ENCODE results near the gene NEK1. TPM values are rescaled to one million over a fixed set of nuclear protein-coding genes. Genes with fewer than 3 reads are reported as not detected.

Gene NEK1
- total and polyA plus RNA-seq, 8 donors, result 1.2 to 28.6 (median 5.5) TPM

GRCh38 chr4:169604131-169604900 lies 8.1 kb downstream of the NEK1 start:
- TF ChIP-seq POLR2AphosphoS5 (IDR thresholded peaks at IDR 0.05), result no peak
- WGBS, 5 donors, result 0 to 97% (median 43%) methylated on average over 1 of the region's 1 CpG
- peaks cover 5 to 28% (median 20%) of the 10 kb centered on the region in 4 donors for H3K4me1 ChIP-seq
- DNase-seq, result no peak
- H3K27ac ChIP-seq, result peak overlapping the region in 4 of 5 donors; percentile 4 to 62 (median 22)
- H3K27me3 ChIP-seq, result no peaks in the 10 kb centered on the region
- no peak overlapping the region for H3K4me3 ChIP-seq
- H3K9me3 ChIP-seq, result no peaks in the 10 kb centered on the region
- intact Hi-C loops (cut with DNase I; ENCODE audit: low total_unique reads), result no loop called here
- peaks cover 0 to 22% (median 18%) of the 10 kb centered on the region in 4 donors for H3K36me3 ChIP-seq

GRCh38 chr4:169603312-169603711 lies 9.1 kb downstream of the NEK1 start:
- Histone ChIP-seq H3K4me3 (no peak overlapping the region), H3K36me3 (peaks cover 0 to 26% (median 22%) of the 10 kb centered on the region in 4 donors), H3K4me1 (peaks cover 5 to 28% (median 20%) of the 10 kb centered on the region in 4 donors), H3K27me3 (no peaks in the 10 kb centered on the region), H3K9me3 (no peaks in the 10 kb centered on the region), H3K27ac (peak overlapping the region in 4 of 5 donors; percentile 4 to 67 (median 50))
- TF ChIP-seq EP300 (IDR thresholded peaks at IDR 0.05), result no peak
- TF ChIP-seq POLR2AphosphoS5 (IDR thresholded peaks at IDR 0.05), result no peak
- no peak for TF ChIP-seq POLR2A (IDR thresholded peaks at IDR 0.05)
- no peak for TF ChIP-seq CTCF (IDR thresholded peaks at IDR 0.05)
- peak in 1 of 2 donors; percentile 24 for DNase-seq
- WGBS, 5 donors, result 30 to 59% (median 43%) methylated on average over 2 of the region's 2 CpGs
- intact Hi-C loops (cut with DNase I; ENCODE audit: low total_unique reads), result no loop called here

GRCh38 chr4:169601016-169601771 lies 11.2 kb downstream of the NEK1 start:
- intact Hi-C loops (cut with DNase I; ENCODE audit: low total_unique reads), result no loop called here
- Histone ChIP-seq H3K4me3 (no peak overlapping the region), H3K27me3 (no peaks in the 10 kb centered on the region), H3K27ac (no peak overlapping the region), H3K4me1 (peaks cover 2 to 28% (median 19%) of the 10 kb centered on the region in 4 donors), H3K36me3 (peaks cover 0 to 36% (median 29%) of the 10 kb centered on the region in 4 donors), H3K9me3 (no peaks in the 10 kb centered on the region)
- TF ChIP-seq POLR2A (IDR thresholded peaks at IDR 0.05) (no peak), EP300 (IDR thresholded peaks at IDR 0.05) (no peak), CTCF (IDR thresholded peaks at IDR 0.05) (no peak), POLR2AphosphoS5 (IDR thresholded peaks at IDR 0.05) (no peak)
- no peak for DNase-seq

- Histone ChIP-seq H3K4me1 (no peaks in the 10 kb centered on the region), H3K9me3 (no peaks in the 10 kb centered on the region), H3K4me3 (no peak overlapping the region), H3K36me3 (peaks cover 0 to 34% (median 22%) of the 10 kb centered on the region in 4 donors), H3K27ac (no peak overlapping the region), H3K27me3 (no peaks in the 10 kb centered on the region)
- TF ChIP-seq POLR2AphosphoS5 (IDR thresholded peaks at IDR 0.05) (no peak), POLR2A (IDR thresholded peaks at IDR 0.05) (no peak), EP300 (IDR thresholded peaks at IDR 0.05) (no peak), CTCF (IDR thresholded peaks at IDR 0.05) (no peak)
- no peak for DNase-seq
- intact Hi-C loops (cut with DNase I; ENCODE audit: low total_unique reads), result no loop called here
Measured at GRCh38 chr4:169594560-169595195, 17.7 kb downstream of the NEK1 start.

Data from stomach (tissue), 9 donors.